ENCODE measurements around the gene PANX2.

GRCh38 chr22:50229370-50229769 is 58.8 kb downstream of the PANX2 start:
- TF ChIP-seq CTCF (conservative IDR thresholded peaks at IDR 0.05) (no peak), ZFX (IDR thresholded peaks at IDR 0.05) (no peak)

Measured in C4-2B (cell line).